SK-N-SH (cell line): ENCODE results near the gene GDA. TPM values are rescaled to one million over a fixed set of nuclear protein-coding genes. Genes with fewer than 3 reads are reported as not detected.

ENCODE experiments used
- CTCF ChIA-PET: fragments of 300-600, 350-600 bp; formaldehyde crosslinking; extraction: SDS; loops from one replicate; lab custom pipeline; 2021; lab: Yijun Ruan, JAX
- POLR2A ChIA-PET: fragments of 350-600 bp; sonication (Branson Sonifier 250); formaldehyde crosslinking; extraction: SDS; loops from one replicate; lab custom pipeline; 2020; ENCODE audit warnings: antibody characterized with exemption, inconsistent platforms; lab: Yijun Ruan, JAX
- DNase-seq: peaks from one replicate; pipeline ENCODE4 v3.0.0; 2012
- H2AFZ ChIP-seq: fragments of 200-600 bp; sonication (generic); 2 replicates; pipeline ENCODE4 v1.8.1; 2016; ENCODE audit warnings: antibody characterized with exemption, mild to moderate bottlenecking, low read depth
- H3F3A ChIP-seq: fragments of 200-600 bp; sonication (generic); replicated peaks from 2 replicates; pipeline ENCODE3; 2016; ENCODE audit warnings: antibody characterized with exemption, mild to moderate bottlenecking; ENCODE audit not compliant: insufficient read depth
- H3K27ac ChIP-seq, 2 experiments: fragments of 200-500 bp in 1 of 2; fragments of 200-600 bp in 1 of 2; sonication (Bioruptor generic) in 1 of 2; sonication (generic), shearing (Covaris generic) in 1 of 2; 2 replicates each; pipeline versions ENCODE4 v1.5.1 to v1.6.1; 2014 to 2016; ENCODE audit warnings: low read depth in 2 of 2, inconsistent platforms in 1 of 2, low read length in 1 of 2, mild to moderate bottlenecking in 1 of 2, mixed read lengths in 1 of 2
- H3K27me3 ChIP-seq: fragments of 200-600 bp; sonication (generic), shearing (Covaris generic); 2 replicates; pipeline ENCODE4 v1.6.1; 2016; ENCODE audit warnings: mixed run types; ENCODE audit not compliant: insufficient read depth
- H3K36me3 ChIP-seq, 2 experiments: fragments of 200-500 bp in 1 of 2; fragments of 200-600 bp in 1 of 2; sonication (Bioruptor generic) in 1 of 2; sonication (generic) in 1 of 2; replicated peaks in 1 of 2; 2 replicates each; pipeline versions ENCODE3 to v1.5.1; 2014 to 2016; ENCODE audit warnings: low read length in 1 of 2, mild to moderate bottlenecking in 1 of 2; ENCODE audit not compliant: insufficient read depth in 2 of 2, control insufficient read depth in 1 of 2
- H3K4me1 ChIP-seq, 2 experiments: fragments of 200-500 bp in 1 of 2; fragments of 200-600 bp in 1 of 2; sonication (Bioruptor generic) in 1 of 2; sonication (generic), shearing (Covaris generic) in 1 of 2; 2 replicates each; pipeline versions ENCODE4 v1.5.1 to v1.6.1; 2014 to 2016; ENCODE audit warnings: low read depth in 1 of 2, low read length in 1 of 2, mixed run types in 1 of 2; ENCODE audit not compliant: insufficient read depth in 2 of 2, control insufficient read depth in 1 of 2
- H3K4me2 ChIP-seq: fragments of 200-600 bp; sonication (generic), shearing (Covaris generic); 2 replicates; pipeline ENCODE4 v1.6.1; 2017; ENCODE audit warnings: mixed run types
- H3K4me3 ChIP-seq, 2 experiments: fragments of 200-500 bp in 1 of 2; fragments of 200-600 bp in 1 of 2; sonication (Bioruptor generic) in 1 of 2; sonication (generic), shearing (Covaris generic) in 1 of 2; 2 replicates each; pipeline versions ENCODE4 v1.5.1 to v1.8.1; 2014 to 2016; ENCODE audit warnings: low read depth in 2 of 2, inconsistent platforms in 1 of 2, low read length in 1 of 2, mild to moderate bottlenecking in 1 of 2, mixed read lengths in 1 of 2, moderate library complexity in 1 of 2
- H3K79me2 ChIP-seq: fragments of 200-600 bp; sonication (generic); 2 replicates; pipeline ENCODE4 v1.8.1; 2017; ENCODE audit warnings: mild to moderate bottlenecking; ENCODE audit not compliant: insufficient read depth
- H3K9ac ChIP-seq: fragments of 200-600 bp; sonication (generic); 2 replicates; pipeline ENCODE4 v1.6.1; 2017; ENCODE audit warnings: mixed run types
- H3K9me2 ChIP-seq: fragments of 200-600 bp; sonication (generic); 2 replicates; pipeline ENCODE4 v1.6.1; 2017; ENCODE audit warnings: mixed run types
- H3K9me3 ChIP-seq: fragments of 200-600 bp; sonication (generic); 2 replicates; pipeline ENCODE4 v1.6.1; 2017; ENCODE audit warnings: mixed run types, mild to moderate bottlenecking, moderate library complexity
- H4K20me1 ChIP-seq: fragments of 200-600 bp; sonication (generic); 2 replicates; pipeline ENCODE4 v1.6.1; 2017; ENCODE audit warnings: mild to moderate bottlenecking, mixed run types; ENCODE audit not compliant: insufficient read depth
- ELF1 ChIP-seq: IDR thresholded peaks from 2 replicates; pipeline ENCODE4 v1.4.0; 2012
- FOXM1 ChIP-seq: IDR thresholded peaks from 2 replicates; pipeline ENCODE4 v1.4.0; 2012; ENCODE audit warnings: low read depth, mild to moderate bottlenecking
- RCOR1 ChIP-seq: fragments of 150-350 bp; IDR thresholded peaks from 2 replicates; pipeline ENCODE4 v1.6.1; 2017; ENCODE audit warnings: antibody characterized with exemption, low read length
- RXRA ChIP-seq: IDR thresholded peaks from 2 replicates; pipeline ENCODE4 v1.4.0; 2012; ENCODE audit warnings: low read depth, mild to moderate bottlenecking, borderline replicate concordance
- TAF1 ChIP-seq: IDR thresholded peaks from 2 replicates; pipeline ENCODE4 v1.6.1; 2012; ENCODE audit warnings: low read depth, mild to moderate bottlenecking, low read length, moderate library complexity, borderline replicate concordance
- TCF12 ChIP-seq: IDR thresholded peaks from 2 replicates; pipeline ENCODE4 v1.4.0; 2012
- YY1 ChIP-seq: IDR thresholded peaks from 2 replicates; pipeline ENCODE4 v1.4.0; 2012; ENCODE audit warnings: low read depth, mild to moderate bottlenecking
- WGBS: methylation state at CpG from one replicate; pipeline ENCODE4 v1.1.6; 2017; ENCODE audit warnings: low lambda C conversion rate; 5-methylcytosine and 5-hydroxymethylcytosine counted together
- polyA plus RNA-seq, 3 experiments: library from polyadenylated mRNA; depleted of rRNA; stranded (reverse); fragments of >200 nt; gene quantifications; 2 replicates each; pipeline ENCODE4 v1.2.3, GENCODE V29; 2012
- TF ChIP-seq, protein P1 (sequence below): fragments of 150-350 bp; IDR thresholded peaks from 2 replicates; pipeline ENCODE4 v1.6.1; 2017; ENCODE audit warnings: antibody characterized with exemption, low read length, low read depth, borderline replicate concordance
- TF ChIP-seq, protein P2 (sequence below): fragments of 200-600 bp; sonication (generic); IDR thresholded peaks from 2 replicates; pipeline ENCODE4 v1.6.1; 2017; ENCODE audit warnings: antibody characterized with exemption, mild to moderate bottlenecking, moderate library complexity
- TF ChIP-seq, protein P3 (sequence below): IDR thresholded peaks from 2 replicates; pipeline ENCODE4; 2012

Gene GDA
- polyA plus RNA-seq, 1 of the 3 experiments (the other 2 are of a cell fraction): not detected

- H3K27ac ChIP-seq: no peak overlapping the region
- CTCF ChIA-PET: no interaction called here
- POLR2A ChIA-PET: no interaction called here
Measured at GRCh38 chr9:72127753-72128152, 21.5 kb upstream of the GDA start.

DNA sequence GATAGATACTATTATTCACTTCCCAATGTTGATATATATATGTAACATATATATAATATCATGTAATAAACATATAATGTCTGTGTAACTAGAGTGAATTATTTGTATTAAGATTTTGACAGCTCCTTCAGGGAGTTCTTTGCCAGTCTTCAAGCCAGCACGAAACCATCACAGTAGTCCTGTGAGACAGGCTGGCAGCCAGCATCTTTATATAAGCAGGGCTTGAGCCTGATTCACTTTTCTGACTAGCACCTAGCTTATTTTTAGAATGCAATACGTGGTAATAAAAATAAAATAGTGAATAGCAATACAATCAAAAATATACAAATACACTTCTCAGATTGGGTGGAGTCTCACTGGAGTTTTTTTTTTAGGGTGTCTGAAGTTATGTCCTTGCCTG is 20.7 kb upstream of the GDA start:
- Histone ChIP-seq H3K36me3 (no peaks in the 10 kb centered on the region), H3K9me3 (no peaks in the 10 kb centered on the region), H3K4me2 (no peak overlapping the region), H3K4me1 (no peaks in the 10 kb centered on the region), H3K27ac (no peak overlapping the region), H3K4me3 (no peak overlapping the region), H3F3A (no peaks in the 10 kb centered on the region), H3K27me3 (no peaks in the 10 kb centered on the region), H3K9me2 (no peaks in the 10 kb centered on the region), H3K9ac (no peak overlapping the region), H2AFZ (no peak overlapping the region), H3K79me2 (no peaks in the 10 kb centered on the region), H4K20me1 (no peaks in the 10 kb centered on the region)
- POLR2A ChIA-PET: no interaction called here
- CTCF ChIA-PET: no interaction called here
- WGBS: 11% methylated on average over 2 of the region's 2 CpGs
- TF ChIP-seq, protein P1, sequence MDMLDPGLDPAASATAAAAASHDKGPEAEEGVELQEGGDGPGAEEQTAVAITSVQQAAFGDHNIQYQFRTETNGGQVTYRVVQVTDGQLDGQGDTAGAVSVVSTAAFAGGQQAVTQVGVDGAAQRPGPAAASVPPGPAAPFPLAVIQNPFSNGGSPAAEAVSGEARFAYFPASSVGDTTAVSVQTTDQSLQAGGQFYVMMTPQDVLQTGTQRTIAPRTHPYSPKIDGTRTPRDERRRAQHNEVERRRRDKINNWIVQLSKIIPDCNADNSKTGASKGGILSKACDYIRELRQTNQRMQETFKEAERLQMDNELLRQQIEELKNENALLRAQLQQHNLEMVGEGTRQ: no peak
- TF ChIP-seq ELF1 (no peak), TAF1 (no peak), RCOR1 (no peak), RXRA (no peak)
- TF ChIP-seq, protein P2, sequence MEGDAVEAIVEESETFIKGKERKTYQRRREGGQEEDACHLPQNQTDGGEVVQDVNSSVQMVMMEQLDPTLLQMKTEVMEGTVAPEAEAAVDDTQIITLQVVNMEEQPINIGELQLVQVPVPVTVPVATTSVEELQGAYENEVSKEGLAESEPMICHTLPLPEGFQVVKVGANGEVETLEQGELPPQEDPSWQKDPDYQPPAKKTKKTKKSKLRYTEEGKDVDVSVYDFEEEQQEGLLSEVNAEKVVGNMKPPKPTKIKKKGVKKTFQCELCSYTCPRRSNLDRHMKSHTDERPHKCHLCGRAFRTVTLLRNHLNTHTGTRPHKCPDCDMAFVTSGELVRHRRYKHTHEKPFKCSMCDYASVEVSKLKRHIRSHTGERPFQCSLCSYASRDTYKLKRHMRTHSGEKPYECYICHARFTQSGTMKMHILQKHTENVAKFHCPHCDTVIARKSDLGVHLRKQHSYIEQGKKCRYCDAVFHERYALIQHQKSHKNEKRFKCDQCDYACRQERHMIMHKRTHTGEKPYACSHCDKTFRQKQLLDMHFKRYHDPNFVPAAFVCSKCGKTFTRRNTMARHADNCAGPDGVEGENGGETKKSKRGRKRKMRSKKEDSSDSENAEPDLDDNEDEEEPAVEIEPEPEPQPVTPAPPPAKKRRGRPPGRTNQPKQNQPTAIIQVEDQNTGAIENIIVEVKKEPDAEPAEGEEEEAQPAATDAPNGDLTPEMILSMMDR: no peak
- TF ChIP-seq, protein P3, sequence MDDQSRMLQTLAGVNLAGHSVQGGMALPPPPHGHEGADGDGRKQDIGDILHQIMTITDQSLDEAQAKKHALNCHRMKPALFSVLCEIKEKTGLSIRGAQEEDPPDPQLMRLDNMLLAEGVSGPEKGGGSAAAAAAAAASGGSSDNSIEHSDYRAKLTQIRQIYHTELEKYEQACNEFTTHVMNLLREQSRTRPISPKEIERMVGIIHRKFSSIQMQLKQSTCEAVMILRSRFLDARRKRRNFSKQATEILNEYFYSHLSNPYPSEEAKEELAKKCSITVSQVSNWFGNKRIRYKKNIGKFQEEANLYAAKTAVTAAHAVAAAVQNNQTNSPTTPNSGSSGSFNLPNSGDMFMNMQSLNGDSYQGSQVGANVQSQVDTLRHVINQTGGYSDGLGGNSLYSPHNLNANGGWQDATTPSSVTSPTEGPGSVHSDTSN: no peak
- no peak for DNase-seq

More at GRCh38 chr9:72127753-72128152, 21.5 kb upstream of the GDA start:
- H3K27me3 ChIP-seq: no peaks in the 10 kb centered on the region
- no peak overlapping the region for H2AFZ ChIP-seq
- TF ChIP-seq FOXM1: no peak
- no peak for TF ChIP-seq TCF12
- TF ChIP-seq YY1: no peak
- no peaks in the 10 kb centered on the region for H3K79me2 ChIP-seq
- no peak overlapping the region for H3K9ac ChIP-seq
- H3K36me3 ChIP-seq: no peaks in the 10 kb centered on the region
- H3K9me3 ChIP-seq: no peaks in the 10 kb centered on the region
- WGBS: 0% methylated on average over 2 of the region's 2 CpGs
- H3F3A ChIP-seq: no peaks in the 10 kb centered on the region
- H3K9me2 ChIP-seq: no peaks in the 10 kb centered on the region
- no peaks in the 10 kb centered on the region for H3K4me1 ChIP-seq
- H4K20me1 ChIP-seq: no peaks in the 10 kb centered on the region
- H3K4me2 ChIP-seq: no peak overlapping the region
- no peak for DNase-seq
- H3K4me3 ChIP-seq: no peak overlapping the region
